ENCODE measurements around the gene BRME1. TPM values are rescaled to one million over a fixed set of nuclear protein-coding genes. Genes with fewer than 3 reads are reported as not detected.

BRME1 gene
- total RNA-seq, 1 experiment from 2014 or later, result 6.7 TPM

GRCh38 chr19:13884726-13885591 lies 21.0 kb downstream of the BRME1 start:
- TF ChIP-seq CTCF (conservative IDR thresholded peaks at IDR 0.05), result no peak

More at GRCh38 chr19:13884726-13885591, 21.0 kb downstream of the BRME1 start:
- Histone ChIP-seq H3K23ac (ENCODE audit: insufficient read length, low read depth, low read length) (no peak overlapping the region), H3K27me3 (ENCODE audit: insufficient read depth, low read length) (no peaks in the 10 kb centered on the region), H2AFZ (ENCODE audit: low read length) (no peak overlapping the region), H3T11ph (ENCODE audit: low read length) (no peak overlapping the region), H3K79me1 (ENCODE audit: insufficient read depth, low read depth, low read length, poor library complexity, severe bottlenecking) (no peaks in the 10 kb centered on the region), H3K27ac (ENCODE audit: insufficient read length, low read depth, low read length) (no peak overlapping the region), H4K91ac (ENCODE audit: insufficient read length, low read depth, low read length) (no peak overlapping the region), H2AK5ac (ENCODE audit: insufficient read length, low read length) (no peak overlapping the region), H3K9ac (ENCODE audit: extremely low read depth, insufficient read length, low read length) (no peak overlapping the region), H3K14ac (ENCODE audit: insufficient read depth, low read length) (no peak overlapping the region; the same call in 1 of the 2 replicates), H3K4ac (ENCODE audit: low read depth, low read length) (no peak overlapping the region), H2BK20ac (ENCODE audit: low read depth, low read length, poor library complexity, severe bottlenecking) (no peak overlapping the region), H3K18ac (ENCODE audit: insufficient read length, low read depth, low read length) (no peak overlapping the region), H3K79me2 (ENCODE audit: insufficient read depth, low read length) (no peaks in the 10 kb centered on the region), H3K56ac (ENCODE audit: insufficient read length, low read depth, low read length) (no peak overlapping the region), H3K9me3 (ENCODE audit: control insufficient read depth, low read depth, low read length) (no peaks in the 10 kb centered on the region), H3K4me1 (ENCODE audit: insufficient read depth, low read length) (peaks cover 3% of the 10 kb centered on the region; the same call in 1 of the 2 replicates), H3K23me2 (ENCODE audit: insufficient read length, low read depth, low read length, poor library complexity, severe bottlenecking) (peaks cover 3% of the 10 kb centered on the region), H2BK12ac (ENCODE audit: insufficient read length, low read depth, low read length) (no peak overlapping the region), H2BK15ac (ENCODE audit: low read depth, low read length) (no peak overlapping the region), H2BK5ac (ENCODE audit: insufficient read length, low read length) (no peak overlapping the region), H4K20me1 (ENCODE audit: control insufficient read depth, insufficient read depth, insufficient read length) (no peaks in the 10 kb centered on the region), H4K5ac (ENCODE audit: insufficient read length, low read depth, low read length) (no peak overlapping the region), H3K4me2 (ENCODE audit: insufficient read depth, insufficient read length, low read length) (no peak overlapping the region), H4K8ac (replicated peaks; ENCODE audit: insufficient read length, low read depth, low read length) (no peak overlapping the region), H2BK120ac (ENCODE audit: low read depth, low read length, poor library complexity, severe bottlenecking) (no peak overlapping the region)
- Mint-ChIP-seq H3K9me3 (no peaks in the 10 kb centered on the region; a peak in 1 of 5 replicates), H3K36me3 (ENCODE audit: insufficient read depth in 1 of 3, low read depth in 3 of 3) (no peaks in the 10 kb centered on the region), H3K4me3 (no peak overlapping the region), H3K4me1 (peaks cover 20 to 27% of the 10 kb centered on the region in 2 experiments), H3K27me3 (ENCODE audit: low read depth) (peaks cover 2% of the 10 kb centered on the region; the same call in 1 of the 2 replicates), H3K27ac (no peak overlapping the region)
- DNase-seq, result no peak
- no CpG with 5 or more reads among the region's 26 CpGs for WGBS (ENCODE audit: extremely low coverage, insufficient read length, low lambda C conversion rate)
